ENCODE results near the gene TFCP2.

DNA sequence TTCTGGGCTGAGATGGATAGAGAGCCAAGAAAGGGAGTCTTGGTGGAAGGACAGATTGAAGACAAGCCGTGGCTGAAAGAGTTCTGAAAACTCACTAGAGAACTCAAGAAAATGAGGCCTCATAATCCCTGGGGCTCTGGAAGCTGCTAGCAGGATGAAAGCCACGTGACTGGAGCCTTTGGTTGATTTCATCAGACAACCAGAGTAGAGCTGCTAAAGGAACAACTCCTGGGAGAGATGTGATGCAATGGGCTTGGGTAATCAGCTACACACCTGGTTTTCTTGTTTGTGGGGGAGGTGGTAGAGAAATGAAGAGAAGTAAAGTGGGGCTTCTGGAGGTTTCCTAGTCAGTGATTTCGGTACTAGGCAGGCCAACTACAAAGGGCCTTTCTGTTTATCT lies 102.9 kb downstream of the TFCP2 start:
- TF ChIP-seq, protein P1, sequence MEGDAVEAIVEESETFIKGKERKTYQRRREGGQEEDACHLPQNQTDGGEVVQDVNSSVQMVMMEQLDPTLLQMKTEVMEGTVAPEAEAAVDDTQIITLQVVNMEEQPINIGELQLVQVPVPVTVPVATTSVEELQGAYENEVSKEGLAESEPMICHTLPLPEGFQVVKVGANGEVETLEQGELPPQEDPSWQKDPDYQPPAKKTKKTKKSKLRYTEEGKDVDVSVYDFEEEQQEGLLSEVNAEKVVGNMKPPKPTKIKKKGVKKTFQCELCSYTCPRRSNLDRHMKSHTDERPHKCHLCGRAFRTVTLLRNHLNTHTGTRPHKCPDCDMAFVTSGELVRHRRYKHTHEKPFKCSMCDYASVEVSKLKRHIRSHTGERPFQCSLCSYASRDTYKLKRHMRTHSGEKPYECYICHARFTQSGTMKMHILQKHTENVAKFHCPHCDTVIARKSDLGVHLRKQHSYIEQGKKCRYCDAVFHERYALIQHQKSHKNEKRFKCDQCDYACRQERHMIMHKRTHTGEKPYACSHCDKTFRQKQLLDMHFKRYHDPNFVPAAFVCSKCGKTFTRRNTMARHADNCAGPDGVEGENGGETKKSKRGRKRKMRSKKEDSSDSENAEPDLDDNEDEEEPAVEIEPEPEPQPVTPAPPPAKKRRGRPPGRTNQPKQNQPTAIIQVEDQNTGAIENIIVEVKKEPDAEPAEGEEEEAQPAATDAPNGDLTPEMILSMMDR (IDR thresholded peaks at IDR 0.05 in 8 of 11, conservative IDR thresholded peaks at IDR 0.05 in 3 of 11), result no peak
- TF ChIP-seq POLR2AphosphoS5 (IDR thresholded peaks at IDR 0.05), result no peak
